ENCODE data around the gene CMC2.

CMC2 gene

GRCh38 chr16:81014672-81015071 lies 8.0 kb upstream of the CMC2 start:
- no peak overlapping the region for H3K4me3 ChIP-seq (ENCODE audit: low read depth, low read length)
- no peak for DNase-seq (ENCODE audit: low read depth)
- no peak for TF ChIP-seq CTCF (IDR thresholded peaks at IDR 0.05; ENCODE audit: control insufficient read depth, extremely low read depth, insufficient read depth)

GRCh38 chr16:81012974-81013373 lies 6.3 kb upstream of the CMC2 start:
- peak; percentile 78 for DNase-seq (ENCODE audit: low read depth)
- no peak for TF ChIP-seq CTCF (IDR thresholded peaks at IDR 0.05; ENCODE audit: control insufficient read depth, extremely low read depth, insufficient read depth)
- no peak overlapping the region for H3K4me3 ChIP-seq (ENCODE audit: low read depth, low read length)

GRCh38 chr16:81008505-81008789 lies 1.8 kb upstream of the CMC2 start:
- DNase-seq (ENCODE audit: low read depth) = no peak
- TF ChIP-seq CTCF (IDR thresholded peaks at IDR 0.05; ENCODE audit: control insufficient read depth, extremely low read depth, insufficient read depth) = no peak
- H3K4me3 ChIP-seq (ENCODE audit: low read depth, low read length) = peak overlapping the region; percentile 71

GRCh38 chr16:81006211-81006812 lies 373 bp downstream of the CMC2 start:
- H3K4me3 ChIP-seq (ENCODE audit: low read depth, low read length) = peak overlapping the region; percentile 71
- DNase-seq (ENCODE audit: low read depth) = no peak

GRCh38 chr16:81005610-81006161 lies 999 bp downstream of the CMC2 start:
- DNase-seq (ENCODE audit: low read depth) = no peak
- peak overlapping the region; percentile 71 for H3K4me3 ChIP-seq (ENCODE audit: low read depth, low read length)

More at GRCh38 chr16:81006211-81006812, 373 bp downstream of the CMC2 start:
- no peak for TF ChIP-seq CTCF (IDR thresholded peaks at IDR 0.05; ENCODE audit: control insufficient read depth, extremely low read depth, insufficient read depth)

GRCh38 chr16:81004646-81005353 lies 1.9 kb downstream of the CMC2 start:
- H3K4me3 ChIP-seq (ENCODE audit: low read depth, low read length) = peak overlapping the region; percentile 71
- peak; percentile 40 for TF ChIP-seq CTCF (IDR thresholded peaks at IDR 0.05; ENCODE audit: control insufficient read depth, extremely low read depth, insufficient read depth)
- DNase-seq (ENCODE audit: low read depth) = no peak

More at GRCh38 chr16:81005610-81006161, 999 bp downstream of the CMC2 start:
- no peak for TF ChIP-seq CTCF (IDR thresholded peaks at IDR 0.05; ENCODE audit: control insufficient read depth, extremely low read depth, insufficient read depth)
